Measurements from ENCODE around the gene SCARB1. TPM values are rescaled to one million over a fixed set of nuclear protein-coding genes. Genes with fewer than 3 reads are reported as not detected.

The SCARB1 gene
- total and polyA plus RNA-seq, 2 of the 13 experiments (the other 11 are each of a cell fraction or from before 2014, with no cell fraction given): 63.4 to 160 TPM

- FAIRE-seq (peak; percentile 86), DNase-seq (ENCODE audit: low spot score) (peak; percentile 91), ATAC-seq (peak; percentile 57)
- H3K4me3 ChIP-seq (replicated peaks in 1 of 3; ENCODE audit: insufficient read depth in 1 of 3, low read depth in 2 of 3, low read length in 3 of 3): no peak overlapping the region
- H3K9me3 ChIP-seq (ENCODE audit: low read length): no peaks in the 10 kb centered on the region
- 0% methylated on average over 3 of the region's 3 CpGs for WGBS (ENCODE audit: low lambda C conversion rate)
- in situ Hi-C loops (cut with HindIII; ENCODE audit: extremely low pct_ligation_motif_present, low pct_unique_long_range_greater_than_20kb): no loop called here
- no peaks in the 10 kb centered on the region for H4K20me1 ChIP-seq (ENCODE audit: insufficient read depth, low read length)
- no peak overlapping the region for H3K27ac ChIP-seq (ENCODE audit: extremely low read length, insufficient read depth, low read length)
- no peaks in the 10 kb centered on the region for H3K79me2 ChIP-seq (ENCODE audit: insufficient read depth, low read length)
- no peak overlapping the region for H2AFZ ChIP-seq (ENCODE audit: low read length)
- no peak overlapping the region for H3K9ac ChIP-seq (ENCODE audit: insufficient read depth, low read depth, low read length)
- H3K27me3 ChIP-seq (ENCODE audit: control insufficient read depth in 1 of 2, insufficient read depth in 2 of 2, low read length in 2 of 2): peaks cover 0 to 7% of the 10 kb centered on the region in 2 experiments; a peak in 2 of 5 replicates
- H3K4me1 ChIP-seq (ENCODE audit: insufficient read depth, low read length): peaks cover 69% of the 10 kb centered on the region
- no TSS peak for BruUV-seq (replicated peaks)
- ChIA-PET POLR2A (interaction anchor here (1.2 to 1.3 kb wide), 2 partner anchors 23 to 47 kb away, joined by 3 to 4 read pairs; no protein-coding TSS in a partner anchor), CTCF (ENCODE audit: low intra/inter-chr PET ratio, low total read pairs) (no interaction called here)
- intact Hi-C loops (cut with micrococcal nuclease; ENCODE audit: unreplicated experiment): loop anchor here (10.0 kb wide), 1 partner anchor 166 kb away; the partner anchor contains the start of gene NCOR2
- no peaks in the 10 kb centered on the region for H3K36me3 ChIP-seq (replicated peaks in 1 of 2; ENCODE audit: control insufficient read depth in 1 of 2, insufficient read depth in 2 of 2, low read length in 2 of 2)
- H3K4me2 ChIP-seq (ENCODE audit: low read depth, low read length): peak overlapping the region; percentile 52
- TF ChIP-seq AHDC1 (CRISPR knock-in tag; IDR thresholded peaks at IDR 0.05; ENCODE audit: borderline replicate concordance) (no peak), EP300 (IDR thresholded peaks at IDR 0.05; ENCODE audit: low read depth in 2 of 2, low read length in 2 of 2) (peak in 1 of 2 experiments; percentile 47; a peak in 1 of 4 replicates), EP300 (CRISPR knock-in tag; IDR thresholded peaks at IDR 0.05; ENCODE audit: borderline replicate concordance) (no peak; the same call in 1 of the 2 replicates), ZNF598 (CRISPR knock-in tag; IDR thresholded peaks at IDR 0.05; ENCODE audit: borderline replicate concordance) (no peak), ARNT (IDR thresholded peaks at IDR 0.05) (no peak)
- TF ChIP-seq, protein P1, sequence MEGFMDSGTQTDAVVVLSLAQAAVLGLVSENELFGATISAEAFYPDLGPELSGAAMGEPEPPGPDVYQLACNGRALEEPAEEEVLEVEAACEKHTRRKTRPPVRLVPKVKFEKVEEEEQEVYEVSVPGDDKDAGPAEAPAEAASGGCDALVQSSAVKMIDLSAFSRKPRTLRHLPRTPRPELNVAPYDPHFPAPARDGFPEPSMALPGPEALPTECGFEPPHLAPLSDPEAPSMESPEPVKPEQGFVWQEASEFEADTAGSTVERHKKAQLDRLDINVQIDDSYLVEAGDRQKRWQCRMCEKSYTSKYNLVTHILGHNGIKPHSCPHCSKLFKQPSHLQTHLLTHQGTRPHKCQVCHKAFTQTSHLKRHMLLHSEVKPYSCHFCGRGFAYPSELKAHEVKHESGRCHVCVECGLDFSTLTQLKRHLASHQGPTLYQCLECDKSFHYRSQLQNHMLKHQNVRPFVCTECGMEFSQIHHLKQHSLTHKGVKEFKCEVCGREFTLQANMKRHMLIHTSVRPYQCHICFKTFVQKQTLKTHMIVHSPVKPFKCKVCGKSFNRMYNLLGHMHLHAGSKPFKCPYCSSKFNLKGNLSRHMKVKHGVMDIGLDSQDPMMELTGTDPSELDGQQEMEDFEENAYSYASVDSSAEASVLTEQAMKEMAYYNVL (CRISPR knock-in tag; IDR thresholded peaks at IDR 0.05; ENCODE audit: borderline replicate concordance): peak; percentile 77; the same call in 1 of the 2 replicates
- TF ChIP-seq, protein P2, sequence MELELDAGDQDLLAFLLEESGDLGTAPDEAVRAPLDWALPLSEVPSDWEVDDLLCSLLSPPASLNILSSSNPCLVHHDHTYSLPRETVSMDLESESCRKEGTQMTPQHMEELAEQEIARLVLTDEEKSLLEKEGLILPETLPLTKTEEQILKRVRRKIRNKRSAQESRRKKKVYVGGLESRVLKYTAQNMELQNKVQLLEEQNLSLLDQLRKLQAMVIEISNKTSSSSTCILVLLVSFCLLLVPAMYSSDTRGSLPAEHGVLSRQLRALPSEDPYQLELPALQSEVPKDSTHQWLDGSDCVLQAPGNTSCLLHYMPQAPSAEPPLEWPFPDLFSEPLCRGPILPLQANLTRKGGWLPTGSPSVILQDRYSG (CRISPR knock-in tag; IDR thresholded peaks at IDR 0.05): no peak
These were observed 133.2 kb downstream of the SCARB1 start for GRCh38 chr12:124730455-124730932.
